ENCODE measurements around the gene ARHGAP6. TPM values are rescaled to one million over a fixed set of nuclear protein-coding genes. Genes with fewer than 3 reads are reported as not detected.

ARHGAP6 gene
- total and polyA plus RNA-seq, 2 donors (not counting 3 experiments of a cell fraction or from before 2014, with no cell fraction given): 0.69 to 0.83 TPM

DNA sequence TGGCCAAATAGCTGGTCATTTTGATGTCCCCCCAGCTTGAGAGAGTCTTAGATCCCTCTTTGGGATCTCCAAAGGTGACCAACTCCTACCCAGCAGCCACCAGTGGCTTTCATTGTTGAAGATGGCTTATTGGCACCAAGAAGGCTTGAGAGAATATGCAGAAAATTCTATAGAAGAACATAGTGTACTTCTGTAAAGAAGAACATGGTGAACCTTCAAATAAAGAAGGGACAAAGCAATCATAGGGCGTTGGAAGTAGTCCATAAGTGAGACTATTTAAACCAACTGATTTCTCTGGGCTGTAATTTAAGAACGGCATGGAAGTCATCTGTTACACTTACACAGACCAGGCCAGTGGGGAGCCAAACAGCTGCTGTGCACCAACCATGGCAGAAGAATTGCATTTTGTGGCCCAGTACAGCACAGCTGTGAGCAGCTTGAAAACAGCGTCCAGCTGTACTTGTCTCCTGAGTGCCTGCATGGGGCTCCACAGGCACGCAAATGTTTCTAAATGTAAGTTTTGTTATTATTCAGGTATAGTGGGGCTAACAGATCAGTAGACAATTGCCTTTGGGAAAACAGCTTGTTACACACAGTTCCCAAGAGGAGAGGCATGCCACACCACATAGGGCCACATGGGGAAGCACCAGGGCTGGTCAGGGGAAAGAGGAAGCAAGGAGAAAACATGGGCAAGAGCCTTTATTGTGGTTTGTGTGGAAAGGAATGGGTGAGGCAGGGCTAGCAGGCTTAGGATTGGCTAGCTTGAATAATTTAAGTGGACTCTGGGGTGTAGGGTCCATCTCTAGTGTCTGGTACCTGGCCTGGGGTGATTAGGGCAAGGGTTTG is 125.0 kb downstream of the ARHGAP6 start:
- no peaks in the 10 kb centered on the region for H4K20me1 ChIP-seq (replicated peaks; ENCODE audit: control insufficient read depth, extremely low read depth, insufficient read depth, low read length)
- H3K4me3 ChIP-seq (replicated peaks in 1 of 3; ENCODE audit: insufficient read depth in 1 of 3, low read depth in 1 of 3, low read length in 3 of 3): no peak overlapping the region
- no peaks in the 10 kb centered on the region for H3K79me2 ChIP-seq (ENCODE audit: control insufficient read depth, insufficient read depth, low read length)
- intact Hi-C loops (cut with micrococcal nuclease) (no loop called here), dilution Hi-C loops (cut with MboI; ENCODE audit: extremely low pct_ligation_motif_present, low sequenced_read_pairs) (no loop called here)
- peaks cover 0 to 3% of the 10 kb centered on the region in 2 experiments for H3K27me3 ChIP-seq (ENCODE audit: control insufficient read depth in 2 of 2, insufficient read depth in 2 of 2, low read length in 2 of 2)
- no peak overlapping the region for H3K9ac ChIP-seq (replicated peaks; ENCODE audit: extremely low read depth, insufficient read depth, low read length)
- DNase-seq (ENCODE audit: low read depth, low spot score) (no peak), FAIRE-seq (no peak)
- no peaks in the 10 kb centered on the region for H3K9me3 ChIP-seq (replicated peaks; ENCODE audit: control insufficient read depth, insufficient read depth, low read length)
- no peak overlapping the region for H3K27ac ChIP-seq (ENCODE audit: insufficient read depth, low read depth, low read length)
- H2AFZ ChIP-seq (ENCODE audit: low read depth, low read length): no peak overlapping the region
- ChIA-PET CTCF (interaction anchor here (1.1 kb wide), 1 partner anchor 159 kb away, joined by 4 read pairs; no protein-coding TSS in a partner anchor), POLR2A (no interaction called here)
- no peak for TF ChIP-seq POLR2AphosphoS5 (IDR thresholded peaks at IDR 0.05; ENCODE audit: insufficient read depth, low read depth, low read length)
- TF ChIP-seq FOS (IDR thresholded peaks at IDR 0.05; ENCODE audit: borderline replicate concordance, insufficient read depth, low read length): no peak
- TF ChIP-seq POLR2A (IDR thresholded peaks at IDR 0.05; ENCODE audit: low read depth, low read length): no peak
- TF ChIP-seq, protein P1, sequence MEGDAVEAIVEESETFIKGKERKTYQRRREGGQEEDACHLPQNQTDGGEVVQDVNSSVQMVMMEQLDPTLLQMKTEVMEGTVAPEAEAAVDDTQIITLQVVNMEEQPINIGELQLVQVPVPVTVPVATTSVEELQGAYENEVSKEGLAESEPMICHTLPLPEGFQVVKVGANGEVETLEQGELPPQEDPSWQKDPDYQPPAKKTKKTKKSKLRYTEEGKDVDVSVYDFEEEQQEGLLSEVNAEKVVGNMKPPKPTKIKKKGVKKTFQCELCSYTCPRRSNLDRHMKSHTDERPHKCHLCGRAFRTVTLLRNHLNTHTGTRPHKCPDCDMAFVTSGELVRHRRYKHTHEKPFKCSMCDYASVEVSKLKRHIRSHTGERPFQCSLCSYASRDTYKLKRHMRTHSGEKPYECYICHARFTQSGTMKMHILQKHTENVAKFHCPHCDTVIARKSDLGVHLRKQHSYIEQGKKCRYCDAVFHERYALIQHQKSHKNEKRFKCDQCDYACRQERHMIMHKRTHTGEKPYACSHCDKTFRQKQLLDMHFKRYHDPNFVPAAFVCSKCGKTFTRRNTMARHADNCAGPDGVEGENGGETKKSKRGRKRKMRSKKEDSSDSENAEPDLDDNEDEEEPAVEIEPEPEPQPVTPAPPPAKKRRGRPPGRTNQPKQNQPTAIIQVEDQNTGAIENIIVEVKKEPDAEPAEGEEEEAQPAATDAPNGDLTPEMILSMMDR (IDR thresholded peaks at IDR 0.05; ENCODE audit: extremely low read depth in 1 of 2, insufficient read depth in 1 of 2, low read depth in 1 of 2, low read length in 2 of 2): no peak
- no peak for TF ChIP-seq GATA2 (IDR thresholded peaks at IDR 0.05; ENCODE audit: insufficient read depth, insufficient read length, low read depth, low read length)
- no peaks in the 10 kb centered on the region for H3K36me3 ChIP-seq (ENCODE audit: control insufficient read depth in 2 of 2, extremely low read depth in 1 of 2, insufficient read depth in 2 of 2, low read length in 2 of 2)
- BruUV-seq (replicated peaks): no TSS peak
- H3K4me1 ChIP-seq (ENCODE audit: control insufficient read depth, extremely low read depth, insufficient read depth, low read length): no peaks in the 10 kb centered on the region
- H3K4me2 ChIP-seq (ENCODE audit: insufficient read depth, low read length): no peak overlapping the region
- no peaks in the 10 kb centered on the region for H3K9me1 ChIP-seq (replicated peaks; ENCODE audit: control insufficient read depth, extremely low read depth, insufficient read depth, low read length)
